Stimulated activated CD4-positive, alpha-beta T cell treated with anti-CD3 and anti-CD28 coated beads, Interleukin-15, amount 100 ng/mL, for 48 hours (primary cell): Measurements from ENCODE around the gene SFXN5.

ENCODE experiments used
- DNase-seq, 2 donors: peaks; one replicate each; pipeline ENCODE4 v3.0.0-alpha.2; 2020; ENCODE audit warnings: low read depth in 2 of 2

Gene SFXN5

GRCh38 chr2:72942293-72942692 is 129.2 kb downstream of the SFXN5 start:
- no peak for DNase-seq

GRCh38 chr2:72940786-72941185 is 130.7 kb downstream of the SFXN5 start:
- no peak for DNase-seq

- DNase-seq = no peak
These were observed 131.2 kb downstream of the SFXN5 start for GRCh38 chr2:72940361-72940760.

GRCh38 chr2:72938455-72938854 is 133.1 kb downstream of the SFXN5 start:
- DNase-seq = no peak

- DNase-seq = no peak
These were observed 134.2 kb downstream of the SFXN5 start for GRCh38 chr2:72937356-72937669.

- no peak for DNase-seq
These were observed 134.7 kb downstream of the SFXN5 start for GRCh38 chr2:72936660-72937355.

- no peak for DNase-seq
These were observed 135.9 kb downstream of the SFXN5 start for GRCh38 chr2:72935611-72935957.

- DNase-seq = no peak
These were observed 136.6 kb downstream of the SFXN5 start for GRCh38 chr2:72934683-72935610.

GRCh38 chr2:72933646-72934151 is 137.8 kb downstream of the SFXN5 start:
- no peak for DNase-seq

GRCh38 chr2:72933207-72933606 is 138.3 kb downstream of the SFXN5 start:
- no peak for DNase-seq

- no peak for DNase-seq
These were observed 138.7 kb downstream of the SFXN5 start for GRCh38 chr2:72932805-72933204.

GRCh38 chr2:72932045-72932740 is 139.3 kb downstream of the SFXN5 start:
- DNase-seq = no peak

GRCh38 chr2:72931280-72931910 is 140.1 kb downstream of the SFXN5 start:
- no peak for DNase-seq

- DNase-seq = no peak
These were observed 142.5 kb downstream of the SFXN5 start for GRCh38 chr2:72929010-72929409.

- no peak for DNase-seq
These were observed 143.6 kb downstream of the SFXN5 start for GRCh38 chr2:72927619-72928550.

- DNase-seq = no peak
These were observed 144.6 kb downstream of the SFXN5 start for GRCh38 chr2:72926811-72927465.

GRCh38 chr2:72926368-72926767 is 145.1 kb downstream of the SFXN5 start:
- DNase-seq = no peak

GRCh38 chr2:72925328-72925943 is 146.1 kb downstream of the SFXN5 start:
- DNase-seq = no peak

GRCh38 chr2:72924353-72925240 is 146.9 kb downstream of the SFXN5 start:
- no peak for DNase-seq
